Activated naive CD8-positive, alpha-beta T cell (primary cell): ENCODE data around the gene MAD1L1.

ENCODE experiments used
- H3K27ac Mint-ChIP-seq: one replicate; pipeline ENCODE4 v1.8.0; 2021; ENCODE audit warnings: mixed read lengths
- H3K27me3 Mint-ChIP-seq: one replicate; pipeline ENCODE4 v1.8.0; 2021; ENCODE audit warnings: mixed read lengths
- H3K36me3 Mint-ChIP-seq: one replicate; pipeline ENCODE4 v1.8.0; 2021; ENCODE audit warnings: mixed read lengths
- H3K4me1 Mint-ChIP-seq: one replicate; pipeline ENCODE4 v1.8.0; 2021; ENCODE audit warnings: low read depth, mixed read lengths
- H3K4me3 Mint-ChIP-seq: one replicate; pipeline ENCODE4 v1.8.0; 2021; ENCODE audit warnings: mild to moderate bottlenecking, mixed read lengths
- H3K9me3 Mint-ChIP-seq: one replicate; pipeline ENCODE4 v1.8.0; 2021; ENCODE audit warnings: low read depth, mixed read lengths

Gene MAD1L1

GRCh38 chr7:2222516-2222915, 10.2 kb downstream of the MAD1L1 start:
- Mint-ChIP-seq H3K4me3 (no peak overlapping the region), H3K4me1 (no peaks in the 10 kb centered on the region), H3K27ac (no peak overlapping the region), H3K36me3 (peaks cover 4% of the 10 kb centered on the region), H3K27me3 (no peaks in the 10 kb centered on the region), H3K9me3 (no peaks in the 10 kb centered on the region)

GRCh38 chr7:2220954-2221353, 11.8 kb downstream of the MAD1L1 start:
- Mint-ChIP-seq H3K27ac (no peak overlapping the region), H3K9me3 (no peaks in the 10 kb centered on the region), H3K4me1 (no peaks in the 10 kb centered on the region), H3K27me3 (no peaks in the 10 kb centered on the region), H3K4me3 (no peak overlapping the region), H3K36me3 (peaks cover 6% of the 10 kb centered on the region)

- H3K4me1 Mint-ChIP-seq: no peaks in the 10 kb centered on the region
- H3K36me3 Mint-ChIP-seq: peaks cover 5% of the 10 kb centered on the region
- no peaks in the 10 kb centered on the region for H3K27me3 Mint-ChIP-seq
Measured at GRCh38 chr7:2220506-2220905, 12.2 kb downstream of the MAD1L1 start.

GRCh38 chr7:2220030-2220429, 12.7 kb downstream of the MAD1L1 start:
- peaks cover 5% of the 10 kb centered on the region for H3K36me3 Mint-ChIP-seq
- no peak overlapping the region for H3K27ac Mint-ChIP-seq
- no peaks in the 10 kb centered on the region for H3K9me3 Mint-ChIP-seq
- no peaks in the 10 kb centered on the region for H3K4me1 Mint-ChIP-seq
- no peaks in the 10 kb centered on the region for H3K27me3 Mint-ChIP-seq
- no peak overlapping the region for H3K4me3 Mint-ChIP-seq

More at GRCh38 chr7:2220506-2220905, 12.2 kb downstream of the MAD1L1 start:
- no peak overlapping the region for H3K27ac Mint-ChIP-seq
- no peak overlapping the region for H3K4me3 Mint-ChIP-seq
- H3K9me3 Mint-ChIP-seq: no peaks in the 10 kb centered on the region

GRCh38 chr7:2219606-2220005, 13.1 kb downstream of the MAD1L1 start:
- Mint-ChIP-seq H3K9me3 (no peaks in the 10 kb centered on the region), H3K4me1 (no peaks in the 10 kb centered on the region), H3K27me3 (no peaks in the 10 kb centered on the region), H3K36me3 (peaks cover 5% of the 10 kb centered on the region), H3K4me3 (no peak overlapping the region), H3K27ac (no peak overlapping the region)

GRCh38 chr7:2219136-2219535, 13.6 kb downstream of the MAD1L1 start:
- Mint-ChIP-seq H3K36me3 (peaks cover 5% of the 10 kb centered on the region), H3K9me3 (no peaks in the 10 kb centered on the region), H3K4me3 (no peak overlapping the region), H3K4me1 (no peaks in the 10 kb centered on the region), H3K27ac (no peak overlapping the region), H3K27me3 (no peaks in the 10 kb centered on the region)

GRCh38 chr7:2218444-2218785, 14.3 kb downstream of the MAD1L1 start:
- Mint-ChIP-seq H3K27me3 (no peaks in the 10 kb centered on the region), H3K36me3 (peaks cover 7% of the 10 kb centered on the region), H3K4me3 (no peak overlapping the region), H3K27ac (no peak overlapping the region), H3K9me3 (no peaks in the 10 kb centered on the region), H3K4me1 (peaks cover 2% of the 10 kb centered on the region)

GRCh38 chr7:2217716-2218443, 14.9 kb downstream of the MAD1L1 start:
- Mint-ChIP-seq H3K9me3 (no peaks in the 10 kb centered on the region), H3K27ac (no peak overlapping the region), H3K36me3 (peaks cover 7% of the 10 kb centered on the region)

GRCh38 chr7:2217206-2217605, 15.5 kb downstream of the MAD1L1 start:
- no peak overlapping the region for H3K27ac Mint-ChIP-seq
- peaks cover 2% of the 10 kb centered on the region for H3K4me1 Mint-ChIP-seq
- H3K9me3 Mint-ChIP-seq: no peaks in the 10 kb centered on the region
- H3K27me3 Mint-ChIP-seq: no peaks in the 10 kb centered on the region
- H3K36me3 Mint-ChIP-seq: peaks cover 13% of the 10 kb centered on the region
- H3K4me3 Mint-ChIP-seq: no peak overlapping the region

More at GRCh38 chr7:2217716-2218443, 14.9 kb downstream of the MAD1L1 start:
- no peaks in the 10 kb centered on the region for H3K27me3 Mint-ChIP-seq
- H3K4me1 Mint-ChIP-seq: peaks cover 2% of the 10 kb centered on the region
- H3K4me3 Mint-ChIP-seq: no peak overlapping the region

GRCh38 chr7:2215851-2216250, 16.9 kb downstream of the MAD1L1 start:
- H3K4me1 Mint-ChIP-seq: peaks cover 2% of the 10 kb centered on the region
- peaks cover 11% of the 10 kb centered on the region for H3K36me3 Mint-ChIP-seq
- no peaks in the 10 kb centered on the region for H3K9me3 Mint-ChIP-seq
- H3K27me3 Mint-ChIP-seq: no peaks in the 10 kb centered on the region
- H3K27ac Mint-ChIP-seq: no peak overlapping the region
- H3K4me3 Mint-ChIP-seq: no peak overlapping the region

GRCh38 chr7:2214636-2215035, 18.1 kb downstream of the MAD1L1 start:
- peaks cover 11% of the 10 kb centered on the region for H3K36me3 Mint-ChIP-seq
- H3K27ac Mint-ChIP-seq: no peak overlapping the region

GRCh38 chr7:2213551-2214215, 19.1 kb downstream of the MAD1L1 start:
- Mint-ChIP-seq H3K4me1 (peaks cover 2% of the 10 kb centered on the region), H3K36me3 (peaks cover 14% of the 10 kb centered on the region), H3K9me3 (no peaks in the 10 kb centered on the region), H3K4me3 (no peak overlapping the region), H3K27ac (no peak overlapping the region), H3K27me3 (no peaks in the 10 kb centered on the region)

More at GRCh38 chr7:2214636-2215035, 18.1 kb downstream of the MAD1L1 start:
- no peaks in the 10 kb centered on the region for H3K9me3 Mint-ChIP-seq
- H3K4me3 Mint-ChIP-seq: no peak overlapping the region
- peaks cover 2% of the 10 kb centered on the region for H3K4me1 Mint-ChIP-seq
- H3K27me3 Mint-ChIP-seq: no peaks in the 10 kb centered on the region

GRCh38 chr7:2212906-2213305, 19.8 kb downstream of the MAD1L1 start:
- Mint-ChIP-seq H3K9me3 (no peaks in the 10 kb centered on the region), H3K36me3 (peaks cover 14% of the 10 kb centered on the region), H3K4me1 (peaks cover 2% of the 10 kb centered on the region), H3K27ac (no peak overlapping the region), H3K27me3 (no peaks in the 10 kb centered on the region), H3K4me3 (no peak overlapping the region)

- Mint-ChIP-seq H3K4me1 (peaks cover 2% of the 10 kb centered on the region), H3K9me3 (no peaks in the 10 kb centered on the region), H3K4me3 (no peak overlapping the region), H3K27me3 (no peaks in the 10 kb centered on the region), H3K27ac (no peak overlapping the region), H3K36me3 (peaks cover 16% of the 10 kb centered on the region)
Measured at GRCh38 chr7:2211926-2212325, 20.8 kb downstream of the MAD1L1 start.

GRCh38 chr7:2211259-2211880, 21.4 kb downstream of the MAD1L1 start:
- H3K27me3 Mint-ChIP-seq: no peaks in the 10 kb centered on the region
- H3K27ac Mint-ChIP-seq: no peak overlapping the region
- no peak overlapping the region for H3K4me3 Mint-ChIP-seq
- H3K4me1 Mint-ChIP-seq: peaks cover 2% of the 10 kb centered on the region
- peaks cover 16% of the 10 kb centered on the region for H3K36me3 Mint-ChIP-seq
- no peaks in the 10 kb centered on the region for H3K9me3 Mint-ChIP-seq
